H1 (cell line): ENCODE data around the gene TRIM41. TPM values are rescaled to one million over a fixed set of nuclear protein-coding genes. Genes with fewer than 3 reads are reported as not detected.
A peak's percentile ranks its signal among the peaks of the same experiment; 100 is the strongest.

ENCODE experiments used
- CTCF ChIA-PET: fragments of 300-600 bp; sonication (Branson Sonifier 250); formaldehyde crosslinking; loops from one replicate; lab custom pipeline; 2021; ENCODE audit not compliant: partially characterized antibody; lab: Charles Lee
- POLR2A ChIA-PET: fragments of 300-600 bp; sonication (Branson Sonifier 250); formaldehyde crosslinking; loops from one replicate; lab custom pipeline; 2021; ENCODE audit warnings: inconsistent platforms; ENCODE audit not compliant: partially characterized antibody; lab: Charles Lee
- DNase-seq, 2 experiments: peaks; one replicate each; pipeline versions ENCODE4 v3.0.0 to v3.0.0-alpha.2; 2010 to 2022; ENCODE audit warnings: low spot score in 2 of 2, low read depth in 1 of 2, mixed read lengths in 1 of 2
- FAIRE-seq: peaks from 2 replicates; lab custom pipeline; 2011; peaks lifted over from hg19 to GRCh38; lab: Jason Lieb, UNC
- H2AFZ ChIP-seq: 2 replicates; pipeline ENCODE4 v1.8.1; 2012; ENCODE audit warnings: low read length, inconsistent platforms
- H2AK5ac ChIP-seq: 2 replicates; pipeline ENCODE4 v1.6.1; 2013; ENCODE audit warnings: low read depth, low read length
- H2BK120ac ChIP-seq: replicated peaks from 2 replicates; pipeline ENCODE3; 2013; ENCODE audit warnings: low read depth, low read length, inconsistent platforms
- H2BK12ac ChIP-seq: 2 replicates; pipeline ENCODE4 v1.6.1; 2013; ENCODE audit warnings: low read depth, low read length
- H2BK15ac ChIP-seq: 2 replicates; pipeline ENCODE4 v1.6.1; 2013; ENCODE audit warnings: low read length
- H2BK20ac ChIP-seq: 2 replicates; pipeline ENCODE4 v1.6.1; 2013; ENCODE audit warnings: low read length
- H2BK5ac ChIP-seq: 2 replicates; pipeline ENCODE4 v1.6.1; 2013; ENCODE audit warnings: low read depth, low read length
- H3K14ac ChIP-seq: 2 replicates; pipeline ENCODE4 v1.6.1; 2013; ENCODE audit warnings: inconsistent platforms; ENCODE audit not compliant: insufficient read length
- H3K18ac ChIP-seq: 2 replicates; pipeline ENCODE4 v1.6.1; 2013; ENCODE audit warnings: low read length; ENCODE audit errors: extremely low read depth
- H3K23ac ChIP-seq: 2 replicates; pipeline ENCODE4 v1.6.1; 2013; ENCODE audit warnings: inconsistent platforms; ENCODE audit not compliant: insufficient read length
- H3K23me2 ChIP-seq: 2 replicates; pipeline ENCODE4 v1.6.1; 2013; ENCODE audit warnings: low read depth, low read length
- H3K27ac ChIP-seq: 2 replicates; pipeline ENCODE4 v1.6.1; 2011; ENCODE audit warnings: low read depth, low read length, inconsistent platforms
- H3K27me3 ChIP-seq, 4 experiments: replicated peaks in 1 of 4; 1 replicate in 1 of 4; 2 replicates in 3 of 4; pipeline versions ENCODE4 v1.6.1 to v1.8.1; 2011 to 2013; ENCODE audit warnings: low read length in 3 of 4, mild to moderate bottlenecking in 3 of 4, inconsistent platforms in 2 of 4, mixed read lengths in 2 of 4, moderate library complexity in 1 of 4; ENCODE audit not compliant: control insufficient read depth in 3 of 4, insufficient read depth in 3 of 4; ENCODE audit errors: extremely low read depth in 1 of 4
- H3K36me3 ChIP-seq, 4 experiments: 2 replicates each; pipeline versions ENCODE4 v1.6.1 to v1.8.1; 2011 to 2013; ENCODE audit warnings: mild to moderate bottlenecking in 4 of 4, low read length in 3 of 4, moderate library complexity in 2 of 4, control low read depth in 1 of 4, inconsistent platforms in 1 of 4; ENCODE audit not compliant: insufficient read depth in 4 of 4, control insufficient read depth in 2 of 4
- H3K4ac ChIP-seq: replicated peaks from 2 replicates; pipeline ENCODE3; 2013; ENCODE audit warnings: low read length, low read depth, mixed read lengths, inconsistent platforms; ENCODE audit not compliant: insufficient read length
- H3K4me1 ChIP-seq, 4 experiments: replicated peaks in 1 of 4; 1 replicate in 1 of 4; 2 replicates in 3 of 4; pipeline versions ENCODE4 v1.6.1 to v1.8.1; 2011 to 2013; ENCODE audit warnings: low read length in 3 of 4, inconsistent platforms in 2 of 4, mixed read lengths in 1 of 4; ENCODE audit not compliant: insufficient read depth in 4 of 4, control insufficient read depth in 3 of 4
- H3K4me2 ChIP-seq, 2 experiments: 2 replicates each; pipeline versions ENCODE4 v1.6.1 to v1.8.1; 2011 to 2013; ENCODE audit warnings: low read depth in 2 of 2, low read length in 2 of 2, control low read depth in 1 of 2, inconsistent platforms in 1 of 2, mild to moderate bottlenecking in 1 of 2; ENCODE audit not compliant: insufficient read depth in 1 of 2
- H3K4me3 ChIP-seq, 4 experiments: fragments of 200-600, 300-600 bp in 1 of 4; sonication (generic), shearing (Covaris generic), sonication (Bioruptor Twin) in 1 of 4; 2 replicates each; pipeline versions ENCODE4 v1.5.1 to v1.8.1; 2011 to 2016; ENCODE audit warnings: low read length in 4 of 4, low read depth in 3 of 4, control low read depth in 2 of 4, inconsistent platforms in 2 of 4, mild to moderate bottlenecking in 2 of 4, mixed read lengths in 1 of 4, moderate library complexity in 1 of 4; ENCODE audit not compliant: insufficient read depth in 2 of 4; ENCODE audit errors: extremely low read depth in 1 of 4
- H3K56ac ChIP-seq: replicated peaks from 2 replicates; pipeline ENCODE3; 2013; ENCODE audit warnings: low read depth, mild to moderate bottlenecking, mixed read lengths, low read length, inconsistent platforms; ENCODE audit not compliant: insufficient read length
- H3K79me1 ChIP-seq: 2 replicates; pipeline ENCODE4 v1.6.1; 2013; ENCODE audit warnings: low read depth, low read length, control low read depth
- H3K79me2 ChIP-seq, 2 experiments: 2 replicates each; pipeline versions ENCODE4 v1.6.1 to v1.8.1; 2012 to 2013; ENCODE audit warnings: low read length in 2 of 2, mild to moderate bottlenecking in 2 of 2, inconsistent platforms in 1 of 2; ENCODE audit not compliant: insufficient read depth in 2 of 2, control insufficient read depth in 1 of 2
- H3K9ac ChIP-seq, 4 experiments: replicated peaks in 1 of 4; 1 replicate in 1 of 4; 2 replicates in 3 of 4; pipeline versions ENCODE4 v1.6.1 to v1.8.1; 2011 to 2013; ENCODE audit warnings: low read depth in 3 of 4, low read length in 3 of 4, control low read depth in 2 of 4, mild to moderate bottlenecking in 2 of 4, moderate library complexity in 2 of 4, inconsistent platforms in 1 of 4; ENCODE audit errors: extremely low read depth in 1 of 4
- H3K9me3 ChIP-seq, 2 experiments: 2 replicates each; pipeline versions ENCODE4 v1.6.1 to v1.8.1; 2012 to 2013; ENCODE audit warnings: mild to moderate bottlenecking in 2 of 2, moderate library complexity in 2 of 2, control low read depth in 1 of 2, inconsistent platforms in 1 of 2, low read depth in 1 of 2, low read length in 1 of 2, mixed read lengths in 1 of 2; ENCODE audit not compliant: insufficient read depth in 2 of 2
- H4K20me1 ChIP-seq, 2 experiments: replicated peaks in 1 of 2; 2 replicates each; pipeline versions ENCODE3 to v1.8.1; 2011 to 2013; ENCODE audit warnings: inconsistent platforms in 2 of 2, low read length in 2 of 2, mild to moderate bottlenecking in 1 of 2; ENCODE audit not compliant: insufficient read depth in 2 of 2, control insufficient read depth in 1 of 2
- H4K5ac ChIP-seq: 2 replicates; pipeline ENCODE4 v1.6.1; 2013; ENCODE audit warnings: low read length, low read depth, mixed read lengths, inconsistent platforms; ENCODE audit not compliant: insufficient read length
- H4K8ac ChIP-seq: 2 replicates; pipeline ENCODE4 v1.8.0; 2013; ENCODE audit warnings: mild to moderate bottlenecking, moderate library complexity, low read length, inconsistent platforms; ENCODE audit not compliant: insufficient read depth; ENCODE audit errors: extremely low read depth
- H4K91ac ChIP-seq: replicated peaks from 2 replicates; pipeline ENCODE3; 2013; ENCODE audit warnings: low read length, mixed read lengths, inconsistent platforms; ENCODE audit not compliant: insufficient read length
- BACH1 ChIP-seq: IDR thresholded peaks from 2 replicates; pipeline ENCODE4 v1.6.1; 2012; ENCODE audit warnings: low read length, improper control_type of control experiment
- POLR2A ChIP-seq, 2 experiments: IDR thresholded peaks; 1 replicate in 1 of 2; 2 replicates in 1 of 2; pipeline ENCODE4 v1.6.1; 2011; ENCODE audit warnings: low read depth in 2 of 2, low read length in 2 of 2, mild to moderate bottlenecking in 2 of 2; ENCODE audit errors: control extremely low read depth in 1 of 2
- RBBP5 ChIP-seq: IDR thresholded peaks from 2 replicates; pipeline ENCODE4 v1.7.1; 2012; ENCODE audit warnings: low read depth, mild to moderate bottlenecking, inconsistent platforms, low read length, moderate library complexity, borderline replicate concordance
- TAF7 ChIP-seq: optimal IDR thresholded peaks from 2 replicates; pipeline ENCODE3; 2011; ENCODE audit warnings: low read depth, mild to moderate bottlenecking, inconsistent platforms, low read length, moderate library complexity, borderline replicate concordance
- WGBS, 2 experiments: shearing (Covaris generic) in 1 of 2; methylation state at CpG; one replicate each; pipeline versions ENCODE4 v1.1.6 to v1.1.7; 2013 to 2015; ENCODE audit warnings: low lambda C conversion rate in 2 of 2, mixed read lengths in 2 of 2, inconsistent platforms in 1 of 2, low coverage in 1 of 2, missing lambda C conversion rate in 1 of 2; ENCODE audit not compliant: insufficient replicate concordance in 2 of 2, insufficient coverage in 1 of 2, insufficient read length in 1 of 2; ENCODE audit errors: extremely low coverage in 1 of 2, missing lambda C conversion rate in 1 of 2; 5-methylcytosine and 5-hydroxymethylcytosine counted together
- polyA plus RNA-seq, 7 experiments: library from polyadenylated mRNA; depleted of rRNA in 3 of 7; stranded (reverse) in 5 of 7; unstranded in 2 of 7; fragments of >200 nt in 5 of 7; fragments of 200-250 nt in 2 of 7; gene quantifications; 1 replicate in 5 of 7; 2 replicates in 1 of 7; 4 replicates in 1 of 7; pipeline versions ENCODE4 v1.2.1 to v1.2.3, GENCODE V29; 2011 to 2013; ENCODE audit warnings: missing spikeins in 2 of 7, mixed read lengths in 2 of 7
- total RNA-seq: library from RNA; stranded (reverse); fragmentation: NEBNext Ultra II Directional; extraction: Animal tissue kit (Norgen Biotek cat#: 25700); gene quantifications from 2 replicates; pipeline ENCODE4 v1.2.1, GENCODE V29; 2021

TRIM41 gene
- total and polyA plus RNA-seq, 2 of the 8 experiments (the other 6 are each of a cell fraction or from before 2014, with no cell fraction given): 12.9 to 21.6 TPM

GRCh38 chr5:181243018-181243563 is 20.0 kb downstream of the TRIM41 start:
- Histone ChIP-seq H3K56ac (peak overlapping the region; percentile 75), H3K18ac (peak overlapping the region; percentile 95), H3K27me3 (no peaks in the 10 kb centered on the region), H3K14ac (no peak overlapping the region), H4K5ac (peak overlapping the region; percentile 96), H2AK5ac (peak overlapping the region; percentile 95), H2BK5ac (peak overlapping the region; percentile 99), H3K4ac (peak overlapping the region; percentile 94), H3K79me1 (peaks cover 11% of the 10 kb centered on the region), H2AFZ (no peak overlapping the region), H3K9ac (peak overlapping the region; percentile 97 to 99 (median 98)), H3K4me2 (peak overlapping the region; percentile 81 to 97), H2BK12ac (peak overlapping the region; percentile 46; the same call in 1 of the 2 replicates), H3K36me3 (peaks cover 41 to 57% (median 47%) of the 10 kb centered on the region in 4 experiments), H3K23ac (no peak overlapping the region), H3K4me3 (peak overlapping the region; percentile 83 to 100 (median 96)), H4K91ac (peak overlapping the region; percentile 91), H2BK20ac (no peak overlapping the region), H4K8ac (peak overlapping the region; percentile 99; the same call in 1 of the 2 replicates), H3K23me2 (peaks cover 14% of the 10 kb centered on the region), H4K20me1 (peaks cover 17 to 27% of the 10 kb centered on the region in 2 experiments), H3K9me3 (no peaks in the 10 kb centered on the region), H3K4me1 (peaks cover 6 to 20% (median 12%) of the 10 kb centered on the region in 4 experiments), H2BK120ac (no peak overlapping the region), H3K27ac (peak overlapping the region; percentile 97), H2BK15ac (no peak overlapping the region), H3K79me2 (peaks cover 35 to 66% of the 10 kb centered on the region in 2 experiments)
- 1% methylated on average over 25 of the region's 25 CpGs; no CpG with 5 or more reads in 1 of the 2 experiments for WGBS, 2 experiments
- DNase-seq: no peak
- TF ChIP-seq TAF7 (peak; percentile 7), POLR2A (IDR thresholded peaks at IDR 0.05; ENCODE audit: control extremely low read depth in 1 of 2, low read depth in 2 of 2, low read length in 2 of 2) (no peak), BACH1 (no peak), RBBP5 (0 out of 2 replicates have a peak, but pooled peaks have one; percentile 3)
- ChIA-PET POLR2A (interaction anchor here (0.6 to 34.2 kb wide), 17 partner anchors 5 to 83 kb away, joined by 3 to 1334 read pairs (median 5); partner anchors contain the start of genes RACK1, TRIM41, TRIM52 and TRIM7), CTCF (interaction anchor here (0.9 kb wide), 1 partner anchor 8 kb away, joined by 3 read pairs; no protein-coding TSS in a partner anchor)
- FAIRE-seq: no peak
